NB4 (cell line): ENCODE results near the gene TGIF1.

Experiments used
- MYC ChIP-seq: IDR thresholded peaks from 2 replicates; pipeline ENCODE4 v1.6.1; 2011; ENCODE audit warnings: low read depth, low read length
- POLR2A ChIP-seq: IDR thresholded peaks from 2 replicates; pipeline ENCODE4 v1.6.1; 2011; ENCODE audit warnings: mild to moderate bottlenecking; ENCODE audit not compliant: insufficient read length; ENCODE audit errors: extremely low read depth
- TF ChIP-seq, protein P1 (sequence below): IDR thresholded peaks from one replicate; pipeline ENCODE4 v1.5.1; 2012; ENCODE audit warnings: low read depth, low read length
- TF ChIP-seq, protein P2 (sequence below): IDR thresholded peaks from 2 replicates; pipeline ENCODE4 v1.6.1; 2011; ENCODE audit warnings: low read depth, low read length

DNA sequence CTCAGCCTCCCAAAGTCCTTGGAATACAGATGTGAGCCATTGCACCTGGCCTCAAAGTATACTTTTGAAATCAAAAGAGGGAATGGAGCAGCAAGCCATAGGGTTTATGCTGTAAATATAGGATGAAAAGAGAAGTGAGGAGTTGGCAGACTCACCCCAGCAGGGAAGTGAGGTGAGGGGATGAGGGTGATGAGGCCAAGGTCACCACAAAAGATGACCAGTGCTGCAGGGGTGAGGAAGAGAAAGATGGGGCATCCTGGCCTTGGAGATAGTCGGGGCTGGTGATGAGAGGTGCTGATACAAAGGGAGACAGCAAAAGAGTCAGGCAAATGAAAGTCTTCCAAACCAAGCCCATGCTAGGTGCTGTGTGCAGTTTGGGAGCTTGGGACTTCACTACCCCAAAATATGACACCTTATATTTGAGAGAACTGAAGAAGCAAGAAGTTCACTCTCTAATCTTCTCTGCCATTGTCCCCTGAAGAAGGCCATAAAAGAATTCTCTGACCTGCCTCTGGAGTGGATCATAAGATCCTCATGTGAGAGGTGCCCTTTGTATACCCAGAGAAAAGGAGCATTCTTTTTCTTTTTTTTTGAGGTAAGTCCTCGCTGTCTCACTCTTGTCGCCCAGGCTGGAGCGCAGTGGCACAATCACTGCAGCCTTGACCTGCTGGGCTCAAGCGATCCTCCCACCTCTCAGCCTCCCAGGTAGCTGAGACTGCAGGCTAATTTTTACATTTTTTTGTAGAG is 31.0 kb downstream of the TGIF1 start:
- TF ChIP-seq, protein P1, sequence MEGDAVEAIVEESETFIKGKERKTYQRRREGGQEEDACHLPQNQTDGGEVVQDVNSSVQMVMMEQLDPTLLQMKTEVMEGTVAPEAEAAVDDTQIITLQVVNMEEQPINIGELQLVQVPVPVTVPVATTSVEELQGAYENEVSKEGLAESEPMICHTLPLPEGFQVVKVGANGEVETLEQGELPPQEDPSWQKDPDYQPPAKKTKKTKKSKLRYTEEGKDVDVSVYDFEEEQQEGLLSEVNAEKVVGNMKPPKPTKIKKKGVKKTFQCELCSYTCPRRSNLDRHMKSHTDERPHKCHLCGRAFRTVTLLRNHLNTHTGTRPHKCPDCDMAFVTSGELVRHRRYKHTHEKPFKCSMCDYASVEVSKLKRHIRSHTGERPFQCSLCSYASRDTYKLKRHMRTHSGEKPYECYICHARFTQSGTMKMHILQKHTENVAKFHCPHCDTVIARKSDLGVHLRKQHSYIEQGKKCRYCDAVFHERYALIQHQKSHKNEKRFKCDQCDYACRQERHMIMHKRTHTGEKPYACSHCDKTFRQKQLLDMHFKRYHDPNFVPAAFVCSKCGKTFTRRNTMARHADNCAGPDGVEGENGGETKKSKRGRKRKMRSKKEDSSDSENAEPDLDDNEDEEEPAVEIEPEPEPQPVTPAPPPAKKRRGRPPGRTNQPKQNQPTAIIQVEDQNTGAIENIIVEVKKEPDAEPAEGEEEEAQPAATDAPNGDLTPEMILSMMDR, result no peak
- TF ChIP-seq, protein P2, sequence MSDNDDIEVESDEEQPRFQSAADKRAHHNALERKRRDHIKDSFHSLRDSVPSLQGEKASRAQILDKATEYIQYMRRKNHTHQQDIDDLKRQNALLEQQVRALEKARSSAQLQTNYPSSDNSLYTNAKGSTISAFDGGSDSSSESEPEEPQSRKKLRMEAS, result no peak
- TF ChIP-seq POLR2A (no peak), MYC (no peak)
